Cardiac muscle cell (in vitro differentiated cells and primary cell): ENCODE data around the gene ZNF565. TPM values are rescaled to one million over a fixed set of nuclear protein-coding genes. Genes with fewer than 3 reads are reported as not detected.
"Not testable (repeated sequence)": the region's sequence is repeated elsewhere in the genome, so short reads cannot be mapped to it uniquely, and the experiment has no call there.

Source experiments
- DNase-seq, 2 donors: peaks; one replicate each; pipeline versions ENCODE4 v3.0.0 to v3.0.0-alpha.2; 2010 to 2017; ENCODE audit warnings: low read depth in 1 of 2, low spot score in 1 of 2
- H3K27ac ChIP-seq: fragments of 200-600 bp; sonication (generic); 2 replicates; pipeline ENCODE4 v1.5.1; 2016
- H3K27me3 ChIP-seq: fragments of 200-600 bp; sonication (generic); 2 replicates; pipeline ENCODE4 v1.6.0; 2016; ENCODE audit warnings: control low read depth
- H3K36me3 ChIP-seq: fragments of 200-600 bp; sonication (generic); 2 replicates; pipeline ENCODE4 v1.5.1; 2016; ENCODE audit warnings: control low read depth
- H3K4me1 ChIP-seq: fragments of 200-600 bp; sonication (generic); 2 replicates; pipeline ENCODE4 v1.8.1; 2017; ENCODE audit warnings: low read depth, mild to moderate bottlenecking, mixed run types
- H3K4me3 ChIP-seq: fragments of 200-600 bp; sonication (generic); 2 replicates; pipeline ENCODE4 v1.5.1; 2016; ENCODE audit warnings: mild to moderate bottlenecking
- H3K9me3 ChIP-seq: fragments of 200-600 bp; sonication (generic); 2 replicates; pipeline ENCODE4 v1.5.1; 2017; ENCODE audit warnings: low read depth, mild to moderate bottlenecking, control low read depth
- CTCF ChIP-seq: IDR thresholded peaks from 2 replicates; pipeline ENCODE4 v1.5.1; 2012; ENCODE audit warnings: low read depth, mild to moderate bottlenecking, low read length
- polyA plus RNA-seq: library from polyadenylated mRNA; unstranded; fragments of >200 nt; fragmentation: Nextera tagmentation; extraction: Ambion mirVana; gene quantifications from 2 replicates; pipeline ENCODE4 v1.2.1, GENCODE V29; 2016
- total RNA-seq: library from RNA; depleted of rRNA; stranded (reverse); fragments of >200 nt; gene quantifications from 2 replicates; pipeline ENCODE4 v1.2.3, GENCODE V29; 2016

The ZNF565 gene
- total and polyA plus RNA-seq, 2 experiments from 2014 or later = 1.2 to 4.4 TPM

GRCh38 chr19:36198119-36198518 is 16.3 kb downstream of the ZNF565 start:
- Histone ChIP-seq H3K36me3 (no peaks in the 10 kb centered on the region), H3K27ac (no peak overlapping the region), H3K4me1 (no peaks in the 10 kb centered on the region), H3K9me3 (no peaks in the 10 kb centered on the region), H3K27me3 (no peaks in the 10 kb centered on the region), H3K4me3 (no peak overlapping the region)
- DNase-seq = peak in 1 of 2 donors; percentile 4
- no peak for TF ChIP-seq CTCF

GRCh38 chr19:36196249-36196648 is 18.2 kb downstream of the ZNF565 start:
- Histone ChIP-seq H3K4me3 (no peak overlapping the region), H3K9me3 (no peaks in the 10 kb centered on the region), H3K27me3 (no peaks in the 10 kb centered on the region), H3K27ac (no peak overlapping the region), H3K36me3 (no peaks in the 10 kb centered on the region), H3K4me1 (no peaks in the 10 kb centered on the region)
- DNase-seq = no peak
- no peak for TF ChIP-seq CTCF

GRCh38 chr19:36186722-36187121 is 27.7 kb downstream of the ZNF565 start:
- H3K4me1 ChIP-seq, DNase-seq, H3K27me3 ChIP-seq, H3K36me3 ChIP-seq, H3K27ac ChIP-seq, H3K4me3 ChIP-seq, H3K9me3 ChIP-seq: not testable (repeated sequence)

GRCh38 chr19:36183245-36183628 is 31.2 kb downstream of the ZNF565 start:
- Histone ChIP-seq H3K4me1 (no peaks in the 10 kb centered on the region), H3K27me3 (no peaks in the 10 kb centered on the region), H3K9me3 (no peaks in the 10 kb centered on the region), H3K36me3 (no peaks in the 10 kb centered on the region), H3K27ac (peak overlapping the region; percentile 83), H3K4me3 (no peak overlapping the region)
- TF ChIP-seq CTCF = no peak
- DNase-seq = peak; percentile 6 to 19

- Histone ChIP-seq H3K4me3 (no peak overlapping the region), H3K27me3 (no peaks in the 10 kb centered on the region), H3K36me3 (no peaks in the 10 kb centered on the region), H3K4me1 (no peaks in the 10 kb centered on the region), H3K27ac (peak overlapping the region; percentile 83), H3K9me3 (no peaks in the 10 kb centered on the region)
- no peak for TF ChIP-seq CTCF
- DNase-seq = peak; percentile 3 to 33
These were observed 31.7 kb downstream of the ZNF565 start for GRCh38 chr19:36182612-36183244.

GRCh38 chr19:36179077-36179476 is 35.4 kb downstream of the ZNF565 start:
- H3K4me1 ChIP-seq, H3K36me3 ChIP-seq, H3K27me3 ChIP-seq, H3K4me3 ChIP-seq, H3K9me3 ChIP-seq, H3K27ac ChIP-seq, DNase-seq: not testable (repeated sequence)

GRCh38 chr19:36173846-36174245 is 40.6 kb downstream of the ZNF565 start:
- H3K9me3 ChIP-seq, H3K36me3 ChIP-seq, H3K27me3 ChIP-seq, H3K27ac ChIP-seq, H3K4me1 ChIP-seq, H3K4me3 ChIP-seq: not testable (repeated sequence)
- DNase-seq = peak in 1 of 2 donors; percentile 30
